ENCODE measurements around the gene OR2V1. TPM values are rescaled to one million over a fixed set of nuclear protein-coding genes. Genes with fewer than 3 reads are reported as not detected.

Gene OR2V1
- total and polyA plus RNA-seq, 2 of the 4 experiments (the other 2 are of a cell fraction), result not detected

DNA sequence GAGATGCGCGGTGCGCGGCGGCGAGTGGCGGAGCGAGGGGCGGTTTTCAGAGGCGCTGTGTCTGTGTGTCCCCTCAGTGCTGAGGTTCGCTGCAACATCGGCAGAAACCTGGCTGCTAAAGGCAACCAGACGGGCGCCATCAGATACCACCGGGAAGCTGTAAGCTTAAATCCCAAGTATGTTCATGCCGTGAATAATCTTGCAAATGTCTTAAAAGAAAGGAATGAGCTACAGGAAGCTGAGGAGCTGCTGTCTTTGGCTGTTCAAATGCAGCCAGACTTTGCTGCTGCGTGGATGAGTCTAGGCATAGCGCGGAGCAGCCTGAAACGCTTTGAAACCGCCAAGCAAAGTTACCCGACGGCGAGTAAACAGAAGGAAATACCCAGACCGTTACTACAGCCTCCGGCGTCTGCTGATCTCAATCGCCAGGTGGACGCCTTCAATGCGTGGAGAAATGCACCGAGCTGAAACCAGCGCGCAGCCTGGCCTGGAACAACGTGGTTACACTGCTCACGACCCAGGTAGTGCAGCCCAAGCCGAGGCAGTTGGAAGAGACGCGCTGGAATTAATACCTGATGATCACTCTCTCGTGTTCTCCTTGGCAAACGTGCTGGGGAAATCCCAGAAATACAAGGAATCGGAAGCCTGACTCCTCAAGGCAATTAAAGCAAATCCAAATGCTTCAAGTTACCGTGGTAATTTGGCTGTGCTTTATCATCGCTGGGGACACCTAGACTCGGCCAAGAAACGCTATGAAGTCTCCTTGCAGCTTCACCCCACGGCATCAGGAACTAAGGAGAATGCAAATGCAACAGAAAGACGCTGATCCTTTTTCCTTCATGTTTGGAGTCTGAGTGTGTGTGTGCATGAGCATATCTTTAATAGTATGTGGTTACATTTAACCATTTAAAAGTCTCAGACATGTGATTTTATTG lies 15.9 kb downstream of the OR2V1 start:
- H3K79me1 ChIP-seq (ENCODE audit: low read depth in 1 of 2, low read length in 2 of 2), result no peaks in the 10 kb centered on the region
- DNase-seq (peak; percentile 46), ATAC-seq (ENCODE audit: low read depth) (peak; percentile 87)
- peaks cover 21% of the 10 kb centered on the region for H3K27me3 ChIP-seq (ENCODE audit: control insufficient read depth, insufficient read depth, low read length)
- no peak overlapping the region for H3K9ac ChIP-seq (ENCODE audit: low read depth, low read length)
- no peaks in the 10 kb centered on the region for H3K4me1 ChIP-seq (ENCODE audit: control insufficient read depth, insufficient read depth, low read length)
- H3K4ac ChIP-seq (ENCODE audit: low read depth, low read length), result no peak overlapping the region
- no peak overlapping the region for H3K18ac ChIP-seq (ENCODE audit: low read depth, low read length)
- 0 out of 2 replicates have a peak overlapping the region, but pooled peaks have one; percentile 1 for H3K23ac ChIP-seq (ENCODE audit: low read depth, low read length)
- H4K5ac ChIP-seq (ENCODE audit: low read depth, low read length), result no peak overlapping the region
- no peak overlapping the region for H2BK5ac ChIP-seq (ENCODE audit: low read depth, low read length, poor library complexity, severe bottlenecking)
- in situ Hi-C loops (cut with MboI; ENCODE audit: low sequenced_read_pairs) (no loop called here), dilution Hi-C loops (cut with HindIII; ENCODE audit: low sequenced_read_pairs, unreplicated experiment) (no loop called here), intact Hi-C loops (cut with micrococcal nuclease) (no loop called here)
- no peak overlapping the region for H2BK20ac ChIP-seq (ENCODE audit: low read depth, low read length)
- H3K4me2 ChIP-seq (ENCODE audit: low read depth, low read length), result peak overlapping the region; percentile 83
- BruUV-seq (replicated peaks), result no TSS peak
- TF ChIP-seq RAD21 (IDR thresholded peaks at IDR 0.05; ENCODE audit: low read length) (no peak), BHLHE40 (IDR thresholded peaks at IDR 0.05; ENCODE audit: low read depth, low read length) (no peak), NFE2L2 (IDR thresholded peaks at IDR 0.05; ENCODE audit: low read depth, low read length) (no peak), CEBPB (IDR thresholded peaks at IDR 0.05; ENCODE audit: low read depth, low read length) (no peak), SMC3 (IDR thresholded peaks at IDR 0.05; ENCODE audit: low read depth, low read length) (no peak), CHD1 (IDR thresholded peaks at IDR 0.05; ENCODE audit: low read depth, low read length) (no peak), POLR2A (IDR thresholded peaks at IDR 0.05; ENCODE audit: low read depth, low read length) (no peak)
- TF ChIP-seq, protein P1, sequence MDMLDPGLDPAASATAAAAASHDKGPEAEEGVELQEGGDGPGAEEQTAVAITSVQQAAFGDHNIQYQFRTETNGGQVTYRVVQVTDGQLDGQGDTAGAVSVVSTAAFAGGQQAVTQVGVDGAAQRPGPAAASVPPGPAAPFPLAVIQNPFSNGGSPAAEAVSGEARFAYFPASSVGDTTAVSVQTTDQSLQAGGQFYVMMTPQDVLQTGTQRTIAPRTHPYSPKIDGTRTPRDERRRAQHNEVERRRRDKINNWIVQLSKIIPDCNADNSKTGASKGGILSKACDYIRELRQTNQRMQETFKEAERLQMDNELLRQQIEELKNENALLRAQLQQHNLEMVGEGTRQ (IDR thresholded peaks at IDR 0.05; ENCODE audit: low read depth, low read length), result no peak
- TF ChIP-seq, protein P2, sequence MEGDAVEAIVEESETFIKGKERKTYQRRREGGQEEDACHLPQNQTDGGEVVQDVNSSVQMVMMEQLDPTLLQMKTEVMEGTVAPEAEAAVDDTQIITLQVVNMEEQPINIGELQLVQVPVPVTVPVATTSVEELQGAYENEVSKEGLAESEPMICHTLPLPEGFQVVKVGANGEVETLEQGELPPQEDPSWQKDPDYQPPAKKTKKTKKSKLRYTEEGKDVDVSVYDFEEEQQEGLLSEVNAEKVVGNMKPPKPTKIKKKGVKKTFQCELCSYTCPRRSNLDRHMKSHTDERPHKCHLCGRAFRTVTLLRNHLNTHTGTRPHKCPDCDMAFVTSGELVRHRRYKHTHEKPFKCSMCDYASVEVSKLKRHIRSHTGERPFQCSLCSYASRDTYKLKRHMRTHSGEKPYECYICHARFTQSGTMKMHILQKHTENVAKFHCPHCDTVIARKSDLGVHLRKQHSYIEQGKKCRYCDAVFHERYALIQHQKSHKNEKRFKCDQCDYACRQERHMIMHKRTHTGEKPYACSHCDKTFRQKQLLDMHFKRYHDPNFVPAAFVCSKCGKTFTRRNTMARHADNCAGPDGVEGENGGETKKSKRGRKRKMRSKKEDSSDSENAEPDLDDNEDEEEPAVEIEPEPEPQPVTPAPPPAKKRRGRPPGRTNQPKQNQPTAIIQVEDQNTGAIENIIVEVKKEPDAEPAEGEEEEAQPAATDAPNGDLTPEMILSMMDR (conservative IDR thresholded peaks at IDR 0.05; ENCODE audit: low read depth, low read length), result no peak
- H3K56ac ChIP-seq (ENCODE audit: extremely low read depth, insufficient read depth, low read length), result no peak overlapping the region
- CTCF ChIA-PET, result interaction anchor here (1.0 kb wide), 1 partner anchor 25 kb away, joined by 3 read pairs; no protein-coding TSS in a partner anchor
- no peak overlapping the region for H3K27ac ChIP-seq (ENCODE audit: insufficient read depth, low read length)
- no peaks in the 10 kb centered on the region for H4K20me1 ChIP-seq (ENCODE audit: insufficient read depth, low read length)
- H4K8ac ChIP-seq (ENCODE audit: low read depth in 2 of 2, low read length in 2 of 2), result no peak overlapping the region
- WGBS, 2 experiments (ENCODE audit: extremely low coverage in 2 of 2, insufficient read length in 1 of 2), result 2% methylated on average over 24 of the region's 47 CpGs; no CpG with 5 or more reads in 1 of the 2 experiments
- no peak overlapping the region for H3K14ac ChIP-seq (replicated peaks; ENCODE audit: low read depth, low read length)
- H2AFZ ChIP-seq (replicated peaks; ENCODE audit: low read length, poor library complexity), result peak overlapping the region; percentile 83
- no peaks in the 10 kb centered on the region for H3K9me3 ChIP-seq (ENCODE audit: control insufficient read depth, insufficient read depth, low read length)
- no peak overlapping the region for H2BK15ac ChIP-seq (ENCODE audit: low read depth, low read length)
- no peak overlapping the region for H2BK120ac ChIP-seq (ENCODE audit: low read depth, low read length)
- no peak overlapping the region for H4K91ac ChIP-seq (ENCODE audit: insufficient read depth, low read depth, low read length)
- H3K4me3 ChIP-seq (ENCODE audit: insufficient read depth, low read depth, low read length), result peak overlapping the region; percentile 40
- no peaks in the 10 kb centered on the region; the same call in 1 of the 2 replicates for H3K9me1 ChIP-seq (ENCODE audit: insufficient read depth, low read length)
- peak overlapping the region; percentile 67 for H2AK9ac ChIP-seq (replicated peaks; ENCODE audit: low read depth, low read length, poor library complexity)
- no peaks in the 10 kb centered on the region for H3K36me3 ChIP-seq (ENCODE audit: control insufficient read depth, insufficient read depth, low read length)
- no peak overlapping the region for H2AK5ac ChIP-seq (ENCODE audit: low read depth, low read length)
- POLR2A ChIA-PET (ENCODE audit: unreplicated experiment), result no interaction called here
